Ishikawa (cell line): ENCODE results near the gene IL2RG.

Experiments
- CEBPB ChIP-seq: IDR thresholded peaks from 2 replicates; pipeline ENCODE4 v1.6.1; 2012
- CREB1 ChIP-seq: IDR thresholded peaks from 2 replicates; pipeline ENCODE4 v1.6.1; 2012; ENCODE audit warnings: low read depth
- EP300 ChIP-seq: IDR thresholded peaks from 2 replicates; pipeline ENCODE4 v1.6.1; 2012; ENCODE audit warnings: borderline replicate concordance
- NFIC ChIP-seq: IDR thresholded peaks from 2 replicates; pipeline ENCODE4 v1.6.1; 2012
- TAF1 ChIP-seq: IDR thresholded peaks from 2 replicates; pipeline ENCODE4 v1.6.1; 2012; ENCODE audit warnings: low read depth, mild to moderate bottlenecking
- TCF12 ChIP-seq: IDR thresholded peaks from 2 replicates; pipeline ENCODE4 v1.6.1; 2012; ENCODE audit warnings: low read depth
- YY1 ChIP-seq: IDR thresholded peaks from 2 replicates; pipeline ENCODE4 v1.6.1; 2012; ENCODE audit warnings: low read depth
- TF ChIP-seq, protein P1 (sequence below): IDR thresholded peaks from 2 replicates; pipeline ENCODE4 v1.6.1; 2012; ENCODE audit warnings: low read depth, mild to moderate bottlenecking
- TF ChIP-seq, protein P2 (sequence below): IDR thresholded peaks from 2 replicates; pipeline ENCODE4 v1.6.1; 2012

DNA sequence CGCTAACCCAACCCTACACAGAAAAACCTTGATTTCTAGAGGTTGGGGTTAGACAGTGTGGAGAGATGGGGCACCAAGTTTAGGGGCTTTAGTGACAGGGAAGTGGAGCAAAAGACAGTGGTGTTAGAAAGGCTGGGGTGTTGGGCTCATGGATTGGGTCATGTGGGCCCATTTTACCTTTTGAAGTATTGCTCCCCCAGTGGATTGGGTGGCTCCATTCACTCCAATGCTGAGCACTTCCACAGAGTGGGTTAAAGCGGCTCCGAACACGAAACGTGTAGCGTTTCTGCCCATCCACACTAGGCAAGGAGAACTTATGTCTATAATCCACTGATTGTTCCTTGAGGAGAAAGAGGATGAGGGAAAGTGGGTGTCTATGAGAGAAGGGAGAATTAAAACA is 2.3 kb downstream of the IL2RG start:
- no peak for TF ChIP-seq TAF1
- TF ChIP-seq, protein P1, sequence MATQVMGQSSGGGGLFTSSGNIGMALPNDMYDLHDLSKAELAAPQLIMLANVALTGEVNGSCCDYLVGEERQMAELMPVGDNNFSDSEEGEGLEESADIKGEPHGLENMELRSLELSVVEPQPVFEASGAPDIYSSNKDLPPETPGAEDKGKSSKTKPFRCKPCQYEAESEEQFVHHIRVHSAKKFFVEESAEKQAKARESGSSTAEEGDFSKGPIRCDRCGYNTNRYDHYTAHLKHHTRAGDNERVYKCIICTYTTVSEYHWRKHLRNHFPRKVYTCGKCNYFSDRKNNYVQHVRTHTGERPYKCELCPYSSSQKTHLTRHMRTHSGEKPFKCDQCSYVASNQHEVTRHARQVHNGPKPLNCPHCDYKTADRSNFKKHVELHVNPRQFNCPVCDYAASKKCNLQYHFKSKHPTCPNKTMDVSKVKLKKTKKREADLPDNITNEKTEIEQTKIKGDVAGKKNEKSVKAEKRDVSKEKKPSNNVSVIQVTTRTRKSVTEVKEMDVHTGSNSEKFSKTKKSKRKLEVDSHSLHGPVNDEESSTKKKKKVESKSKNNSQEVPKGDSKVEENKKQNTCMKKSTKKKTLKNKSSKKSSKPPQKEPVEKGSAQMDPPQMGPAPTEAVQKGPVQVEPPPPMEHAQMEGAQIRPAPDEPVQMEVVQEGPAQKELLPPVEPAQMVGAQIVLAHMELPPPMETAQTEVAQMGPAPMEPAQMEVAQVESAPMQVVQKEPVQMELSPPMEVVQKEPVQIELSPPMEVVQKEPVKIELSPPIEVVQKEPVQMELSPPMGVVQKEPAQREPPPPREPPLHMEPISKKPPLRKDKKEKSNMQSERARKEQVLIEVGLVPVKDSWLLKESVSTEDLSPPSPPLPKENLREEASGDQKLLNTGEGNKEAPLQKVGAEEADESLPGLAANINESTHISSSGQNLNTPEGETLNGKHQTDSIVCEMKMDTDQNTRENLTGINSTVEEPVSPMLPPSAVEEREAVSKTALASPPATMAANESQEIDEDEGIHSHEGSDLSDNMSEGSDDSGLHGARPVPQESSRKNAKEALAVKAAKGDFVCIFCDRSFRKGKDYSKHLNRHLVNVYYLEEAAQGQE = no peak
- no peak for TF ChIP-seq EP300
- TF ChIP-seq TCF12 = no peak
- TF ChIP-seq NFIC = no peak
- no peak for TF ChIP-seq YY1
- TF ChIP-seq CEBPB = no peak
- no peak for TF ChIP-seq CREB1
- TF ChIP-seq, protein P2, sequence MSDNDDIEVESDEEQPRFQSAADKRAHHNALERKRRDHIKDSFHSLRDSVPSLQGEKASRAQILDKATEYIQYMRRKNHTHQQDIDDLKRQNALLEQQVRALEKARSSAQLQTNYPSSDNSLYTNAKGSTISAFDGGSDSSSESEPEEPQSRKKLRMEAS = no peak
